GM19035 (cell line): ENCODE data around the gene MSX1.

ENCODE experiments used
- ATAC-seq: cut with Tn5 transposase; IDR thresholded peaks from one replicate; pipeline ENCODE4 v1.9.1; 2021; ENCODE audit not compliant: unreplicated experiment

MSX1 gene

DNA sequence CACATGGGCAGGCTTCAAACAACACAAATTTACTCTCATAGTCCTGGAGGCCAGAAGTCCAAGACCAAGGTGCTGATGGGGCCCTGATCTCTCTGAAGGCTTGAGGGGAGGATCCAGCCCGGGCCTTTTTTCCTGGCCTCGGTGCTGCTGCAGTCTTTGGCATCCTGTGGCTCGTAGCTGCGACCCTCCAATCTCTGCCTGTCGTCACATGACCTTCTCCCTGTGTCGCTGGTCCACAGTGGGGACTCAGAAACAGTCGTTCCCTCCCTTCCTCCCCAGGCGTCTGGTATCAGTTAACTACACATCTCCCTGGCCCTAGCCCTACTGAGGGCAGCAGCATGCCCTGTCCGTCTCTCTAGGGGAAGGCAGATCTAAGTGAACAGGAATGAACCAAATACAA is 19.1 kb upstream of the MSX1 start:
- no peak for ATAC-seq

- no peak for ATAC-seq
Measured at GRCh38 chr4:4841156-4841555, 18.3 kb upstream of the MSX1 start.

DNA sequence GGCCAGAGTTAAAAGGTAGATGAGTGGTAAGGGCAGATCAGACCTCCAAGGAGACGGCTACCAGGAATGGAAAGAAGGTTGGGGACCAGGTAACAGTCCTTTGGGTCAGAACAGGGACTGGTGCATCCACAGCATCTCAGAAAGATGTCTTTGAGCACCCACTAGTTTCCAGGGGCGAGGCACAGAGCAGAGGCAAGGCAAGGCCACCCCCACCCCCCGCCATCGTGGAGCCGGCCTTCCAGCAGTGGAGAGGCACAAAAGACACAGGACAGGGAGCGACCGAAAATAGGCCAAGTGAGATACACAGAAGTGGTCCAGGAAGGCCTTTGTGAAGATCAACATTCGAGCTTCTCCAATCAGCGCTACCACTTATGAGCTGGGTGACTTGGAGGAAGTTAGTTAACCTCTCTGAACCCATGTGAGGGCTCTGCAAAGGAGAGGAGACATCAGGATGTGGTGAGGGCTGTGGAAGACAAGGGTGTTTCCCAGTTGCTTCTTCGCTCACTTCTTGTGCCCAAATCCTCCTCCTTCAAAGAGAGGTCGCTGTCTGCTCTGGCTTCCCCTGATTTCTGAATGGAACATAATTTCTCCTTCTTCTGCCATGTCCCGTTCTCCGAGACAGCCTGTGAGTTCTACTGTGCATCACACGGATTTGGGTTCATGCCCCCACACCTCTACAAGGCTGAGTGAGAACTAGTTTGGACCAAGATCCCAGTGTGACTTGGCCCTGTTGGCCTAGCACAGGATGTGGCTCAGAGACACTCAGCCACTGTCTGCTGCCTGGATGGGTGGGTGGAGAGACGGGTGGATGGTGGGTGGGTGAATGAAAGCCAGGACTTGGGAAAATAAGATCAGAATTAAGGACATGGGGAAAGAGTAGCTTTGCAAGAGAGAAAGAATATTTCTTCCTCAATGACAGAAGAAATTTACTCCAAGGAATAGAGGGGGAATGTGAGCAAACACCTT is 16.7 kb upstream of the MSX1 start:
- ATAC-seq, result no peak

DNA sequence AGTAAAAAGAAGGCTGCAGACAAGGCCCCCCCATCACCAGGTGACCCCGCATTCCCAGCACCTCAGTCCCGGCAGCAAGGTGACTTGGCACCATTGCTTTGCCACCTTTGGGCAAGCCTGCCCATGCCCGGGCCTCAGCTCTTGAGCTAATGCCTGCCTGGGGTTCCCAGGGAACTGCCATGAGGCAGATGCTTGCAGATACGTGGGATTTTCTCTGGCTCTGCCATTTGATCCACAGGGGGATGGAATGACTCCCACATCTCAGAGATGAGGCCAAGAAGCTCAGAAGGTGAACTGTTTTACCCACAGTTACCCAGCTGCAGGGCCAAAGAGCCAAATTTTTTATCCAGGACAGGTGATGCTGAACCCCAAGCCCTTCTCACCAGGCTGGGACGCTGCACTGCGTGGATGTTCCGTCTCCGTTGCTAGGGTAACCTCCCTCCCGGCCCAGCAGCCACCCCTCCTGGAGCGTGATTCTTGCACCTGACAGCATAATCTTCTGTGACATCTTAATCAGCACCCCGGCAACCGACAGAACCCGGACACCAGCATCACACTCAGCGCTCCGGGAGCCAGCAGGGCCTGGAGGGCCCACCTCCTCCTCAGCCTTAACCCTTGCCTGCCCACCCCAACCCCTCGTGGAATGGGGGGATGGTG is 15.7 kb upstream of the MSX1 start:
- ATAC-seq, result no peak

- ATAC-seq, result no peak
Measured at GRCh38 chr4:4845027-4845426, 14.4 kb upstream of the MSX1 start.

- ATAC-seq, result no peak
Measured at GRCh38 chr4:4847011-4847410, 12.5 kb upstream of the MSX1 start.

DNA sequence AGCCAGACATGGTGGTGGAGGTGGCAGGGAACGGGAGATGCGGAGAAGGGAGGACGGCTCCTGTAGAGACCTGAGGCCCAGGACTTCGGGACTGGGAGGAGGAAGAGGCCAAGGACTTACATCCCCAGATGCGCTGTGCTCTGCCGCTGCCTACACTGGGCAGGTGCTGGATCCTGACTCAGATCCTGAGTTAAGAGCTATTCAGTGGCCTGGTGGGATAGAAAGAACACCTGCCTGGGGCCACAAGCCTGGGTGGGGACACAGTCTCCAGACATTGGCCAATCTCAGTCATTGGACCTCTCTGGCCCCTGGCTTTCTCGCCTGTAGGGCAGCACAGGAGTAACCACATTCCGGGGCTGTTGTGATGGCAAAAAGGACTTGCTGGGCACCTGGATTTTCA is 10.9 kb upstream of the MSX1 start:
- ATAC-seq, result no peak

GRCh38 chr4:4849106-4849505 is 10.4 kb upstream of the MSX1 start:
- no peak for ATAC-seq

- no peak for ATAC-seq
Measured at GRCh38 chr4:4849524-4850193, 9.8 kb upstream of the MSX1 start.

GRCh38 chr4:4851081-4851480 is 8.4 kb upstream of the MSX1 start:
- no peak for ATAC-seq

DNA sequence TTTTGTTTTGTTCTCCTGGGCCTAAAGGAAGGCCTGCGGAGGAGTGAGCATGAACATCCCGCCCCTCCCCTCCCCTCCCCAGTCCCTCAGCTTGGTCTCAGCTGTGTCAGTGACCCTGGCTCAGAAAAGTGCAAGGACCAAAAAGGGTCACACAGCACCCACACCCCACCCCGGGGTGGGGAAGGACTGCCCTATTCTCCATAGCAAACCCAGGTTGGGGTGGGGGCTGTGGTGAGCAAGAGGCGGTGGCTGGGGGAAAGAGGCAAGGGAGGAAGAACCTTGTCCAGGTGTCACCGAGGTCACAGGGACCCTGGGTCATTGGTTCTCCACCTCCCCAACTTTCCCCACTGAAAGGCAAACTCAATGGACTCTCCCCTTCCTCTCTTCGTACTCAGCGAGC is 7.6 kb upstream of the MSX1 start:
- no peak for ATAC-seq

GRCh38 chr4:4852591-4853362 is 6.7 kb upstream of the MSX1 start:
- ATAC-seq, result no peak

- ATAC-seq, result no peak
Measured at GRCh38 chr4:4853371-4853823, 6.1 kb upstream of the MSX1 start.

- no peak for ATAC-seq
Measured at GRCh38 chr4:4853921-4854648, 5.4 kb upstream of the MSX1 start.

- no peak for ATAC-seq
Measured at GRCh38 chr4:4854649-4855295, 4.7 kb upstream of the MSX1 start.

- no peak for ATAC-seq
Measured at GRCh38 chr4:4855301-4856070, 4.0 kb upstream of the MSX1 start.

DNA sequence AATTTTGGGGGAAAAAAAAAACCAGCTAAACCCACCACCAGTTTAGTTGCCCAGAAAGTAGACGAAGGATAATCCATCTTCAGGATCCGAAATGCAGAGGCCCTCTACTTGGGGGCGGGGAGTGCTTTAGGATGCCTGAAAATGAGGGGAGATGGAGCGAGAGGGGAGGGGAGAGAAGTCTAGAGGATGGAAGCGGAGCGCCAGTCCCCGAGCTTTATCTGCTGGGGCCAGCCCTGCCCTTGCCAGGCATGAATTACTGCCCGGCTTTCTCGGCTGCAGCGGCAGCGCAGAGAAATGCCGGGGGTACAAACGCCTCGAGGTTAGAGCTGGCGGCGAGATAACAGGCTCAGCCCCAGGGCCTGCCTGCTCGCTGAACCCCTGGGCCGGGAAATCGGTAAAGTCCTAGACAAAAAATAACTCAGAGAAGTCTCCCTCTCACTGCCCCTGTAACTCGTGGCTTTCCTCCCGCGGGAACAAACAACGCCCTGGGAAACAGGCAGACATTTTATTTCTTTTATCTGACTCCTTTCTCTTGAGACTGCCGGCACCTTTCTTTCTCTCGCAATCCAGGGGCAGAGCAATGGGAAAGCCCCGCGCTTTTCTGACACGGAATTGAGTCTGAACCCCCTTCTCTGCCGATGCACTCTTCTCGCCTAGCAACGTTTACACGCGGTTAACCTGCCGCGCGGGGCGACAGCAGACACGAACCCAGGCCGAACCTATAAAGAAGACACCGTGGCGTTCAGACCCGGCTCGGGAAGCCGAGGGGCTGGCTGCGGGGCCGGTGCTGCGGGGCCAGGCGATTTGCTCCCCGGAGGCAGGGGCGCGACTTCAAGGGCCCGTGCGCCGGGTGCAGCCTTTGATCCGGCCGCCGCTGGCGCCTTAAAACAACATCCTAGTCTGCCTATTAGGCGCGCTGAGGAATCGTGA is 3.1 kb upstream of the MSX1 start:
- no peak for ATAC-seq
